ENCODE results near the gene ALS2CL. TPM values are rescaled to one million over a fixed set of nuclear protein-coding genes. Genes with fewer than 3 reads are reported as not detected.

Gene ALS2CL
- total and polyA plus RNA-seq, 12 donors, result 1.5 to 48.3 (median 10.1) TPM

GRCh38 chr3:46624975-46625490 lies 68.4 kb downstream of the ALS2CL start:
- intact Hi-C loops (cut with DNase I), result no loop called here
- Histone ChIP-seq H3K27me3 (peaks cover 6% of the 10 kb centered on the region), H3K4me3 (no peak overlapping the region), H3K27ac (no peak overlapping the region), H3K9me3 (replicated peaks in 1 of 3) (no peaks in the 10 kb centered on the region), H3K4me1 (replicated peaks in 1 of 2) (peaks cover 0 to 4% of the 10 kb centered on the region in 2 donors), H3K36me3 (replicated peaks in 1 of 2) (no peaks in the 10 kb centered on the region)
- no peak for TF ChIP-seq POLR2A (IDR thresholded peaks at IDR 0.05)
- WGBS, 4 donors, result 76 to 94% (median 83%) methylated on average over 3 of the region's 3 CpGs
- DNase-seq, result no peak

GRCh38 chr3:46624533-46624932 lies 68.9 kb downstream of the ALS2CL start:
- Histone ChIP-seq H3K27ac (no peak overlapping the region), H3K27me3 (peaks cover 6% of the 10 kb centered on the region), H3K36me3 (replicated peaks in 1 of 2) (no peaks in the 10 kb centered on the region), H3K4me3 (no peak overlapping the region), H3K9me3 (replicated peaks in 1 of 3) (no peaks in the 10 kb centered on the region), H3K4me1 (replicated peaks in 1 of 2) (peaks cover 0 to 3% of the 10 kb centered on the region in 2 donors)
- no peak for TF ChIP-seq POLR2A (IDR thresholded peaks at IDR 0.05)
- TF ChIP-seq CTCF (IDR thresholded peaks at IDR 0.05), result no peak
- intact Hi-C loops (cut with DNase I), result no loop called here
- 44 to 72% (median 69%) methylated on average over 2 of the region's 2 CpGs for WGBS, 4 donors
- no peak for DNase-seq

GRCh38 chr3:46619845-46620778 lies 73.4 kb downstream of the ALS2CL start:
- Histone ChIP-seq H3K27me3 (peaks cover 10% of the 10 kb centered on the region), H3K4me3 (no peak overlapping the region), H3K36me3 (replicated peaks in 1 of 2) (no peaks in the 10 kb centered on the region), H3K27ac (no peak overlapping the region), H3K9me3 (replicated peaks in 1 of 3) (no peaks in the 10 kb centered on the region), H3K4me1 (replicated peaks in 1 of 2) (no peaks in the 10 kb centered on the region)
- no peak for DNase-seq
- intact Hi-C loops (cut with DNase I), result no loop called here
- no peak for TF ChIP-seq CTCF (IDR thresholded peaks at IDR 0.05)
- no peak for TF ChIP-seq POLR2A (IDR thresholded peaks at IDR 0.05)
- WGBS, 4 donors, result 60 to 66% (median 61%) methylated on average over 8 of the region's 8 CpGs

Small RNA genes within 50 kb of the gene (small RNA-seq; reads per million reads assigned to genes)
- gene RF00591, result 0 reads per million in 2 donors

Other genes with a start within 250 kb of the ALS2CL start
- 1 to 10 TPM in 6 of 9 donors, under 1 TPM in 3; 0.50 to 3.7 (median 1.8) TPM for gene LTF, start 228.8 kb downstream of the ALS2CL start, total RNA-seq
- gene LTF, start 228.8 kb downstream of the ALS2CL start, polyA plus RNA-seq, result 1 to 10 TPM in 1 of 3 donors, under 1 TPM in 2; 0.55 to 1.4 (median 0.94) TPM
- gene RTP3, start 195.7 kb downstream of the ALS2CL start, total RNA-seq, result not detected
- not detected for gene RTP3, start 195.7 kb downstream of the ALS2CL start, polyA plus RNA-seq
- 1 to 10 TPM in 6 of 9 donors, under 1 TPM in 2, not detected in 1; 0.09 to 4.7 (median 2.5) TPM for gene LRRC2, start 127.4 kb downstream of the ALS2CL start, total RNA-seq
- 1 to 10 TPM in 1 of 3 donors, under 1 TPM in 2; 0.27 to 1.2 (median 0.32) TPM for gene LRRC2, start 127.4 kb downstream of the ALS2CL start, polyA plus RNA-seq
- under 1 TPM in 1 of 9 donors, not detected in 8; 0.25 TPM for gene FAM240A, start 81.2 kb downstream of the ALS2CL start, total RNA-seq
- not detected for gene FAM240A, start 81.2 kb downstream of the ALS2CL start, polyA plus RNA-seq
- gene TMIE, start 7.7 kb upstream of the ALS2CL start, total RNA-seq, result 1 to 10 TPM in 6 of 9 donors, under 1 TPM in 3; 0.30 to 2.6 (median 1.2) TPM
- 10 to 100 TPM in 1 of 3 donors, 1 to 10 TPM in 2; 4.1 to 21.4 (median 5.4) TPM for gene TMIE, start 7.7 kb upstream of the ALS2CL start, polyA plus RNA-seq
- under 1 TPM in 5 of 9 donors, not detected in 4; 0.07 to 0.30 (median 0.14) TPM for gene PRSS50, start 24.2 kb upstream of the ALS2CL start, total RNA-seq
- 1 to 10 TPM in 1 of 3 donors, under 1 TPM in 2; 0.20 to 1.9 (median 0.61) TPM for gene PRSS50, start 24.2 kb upstream of the ALS2CL start, polyA plus RNA-seq
- 10 to 100 TPM in 2 of 9 donors, 1 to 10 TPM in 6, not detected in 1; 1.4 to 12.1 (median 4.0) TPM for gene MYL3, start 169.8 kb upstream of the ALS2CL start, total RNA-seq
- gene MYL3, start 169.8 kb upstream of the ALS2CL start, polyA plus RNA-seq, result 10 to 100 TPM in 1 of 3 donors, 1 to 10 TPM in 2; 1.7 to 12.7 (median 5.7) TPM
- 100 to 1,000 TPM in 2 of 9 donors, 10 to 100 TPM in 7; 10.0 to 117 (median 46.8) TPM for gene PTH1R, start 184.0 kb upstream of the ALS2CL start, total RNA-seq
- 1,000 to 10,000 TPM in 1 of 3 donors, 100 to 1,000 TPM in 1, 10 to 100 TPM in 1; 10.4 to 1,399 (median 244) TPM for gene PTH1R, start 184.0 kb upstream of the ALS2CL start, polyA plus RNA-seq